Duodenal mucosa (tissue), 2 donors: ENCODE data around the gene WSCD1.

Source experiments
- H3K27ac ChIP-seq: one replicate; pipeline ENCODE4 v1.7.0; 2013; ENCODE audit warnings: low read depth, low read length
- H3K27me3 ChIP-seq, 2 donors: one replicate each; pipeline ENCODE4 v1.7.0; 2013; ENCODE audit warnings: low read length in 2 of 2, control low read depth in 1 of 2; ENCODE audit not compliant: insufficient read depth in 2 of 2, control insufficient read depth in 1 of 2
- H3K36me3 ChIP-seq, 2 donors: one replicate each; pipeline ENCODE4 v1.7.0; 2013; ENCODE audit warnings: low read length in 2 of 2, control low read depth in 1 of 2; ENCODE audit not compliant: insufficient read depth in 2 of 2, control insufficient read depth in 1 of 2
- H3K4me1 ChIP-seq, 2 donors: one replicate each; pipeline ENCODE4 v1.7.0; 2013; ENCODE audit warnings: low read length in 2 of 2, control low read depth in 1 of 2; ENCODE audit not compliant: insufficient read depth in 2 of 2, control insufficient read depth in 1 of 2
- H3K4me3 ChIP-seq, 2 donors: one replicate each; pipeline ENCODE4 v1.7.0; 2013; ENCODE audit warnings: low read length in 2 of 2, low read depth in 1 of 2
- H3K9ac ChIP-seq, 2 donors: one replicate each; pipeline ENCODE4 v1.7.0; 2013; ENCODE audit warnings: low read length in 2 of 2, low read depth in 1 of 2
- H3K9me3 ChIP-seq, 2 donors: one replicate each; pipeline ENCODE4 v1.7.0; 2013; ENCODE audit warnings: low read length in 2 of 2, control low read depth in 1 of 2; ENCODE audit not compliant: control insufficient read depth in 1 of 2

WSCD1 gene

DNA sequence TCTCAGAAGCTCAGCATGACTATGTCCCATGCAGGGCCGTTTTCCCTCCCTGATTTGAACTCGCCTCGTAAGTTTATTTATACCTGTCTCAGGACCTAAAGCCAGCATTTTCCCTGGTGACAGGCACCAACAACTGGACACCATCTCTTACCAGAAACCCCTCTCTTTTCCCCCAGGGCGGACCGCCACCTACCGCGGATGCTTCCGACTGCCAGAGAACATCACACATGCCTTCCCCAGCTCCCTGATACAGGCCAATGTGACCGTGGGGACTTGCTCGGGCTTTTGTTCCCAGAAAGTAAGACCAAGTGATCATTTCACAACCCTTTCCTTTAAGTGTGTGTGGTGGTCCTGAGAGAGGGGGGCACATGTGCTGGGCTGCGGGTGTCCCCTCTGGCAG is 24.7 kb downstream of the WSCD1 start:
- H3K9me3 ChIP-seq, result no peaks in the 10 kb centered on the region
- H3K9ac ChIP-seq, result no peak overlapping the region
- H3K4me3 ChIP-seq, result no peak overlapping the region
- no peak overlapping the region for H3K27ac ChIP-seq
- H3K27me3 ChIP-seq, result no peaks in the 10 kb centered on the region
- peaks cover 3 to 6% of the 10 kb centered on the region in 2 donors for H3K4me1 ChIP-seq
- H3K36me3 ChIP-seq, result peaks cover 0 to 3% of the 10 kb centered on the region in 2 donors

DNA sequence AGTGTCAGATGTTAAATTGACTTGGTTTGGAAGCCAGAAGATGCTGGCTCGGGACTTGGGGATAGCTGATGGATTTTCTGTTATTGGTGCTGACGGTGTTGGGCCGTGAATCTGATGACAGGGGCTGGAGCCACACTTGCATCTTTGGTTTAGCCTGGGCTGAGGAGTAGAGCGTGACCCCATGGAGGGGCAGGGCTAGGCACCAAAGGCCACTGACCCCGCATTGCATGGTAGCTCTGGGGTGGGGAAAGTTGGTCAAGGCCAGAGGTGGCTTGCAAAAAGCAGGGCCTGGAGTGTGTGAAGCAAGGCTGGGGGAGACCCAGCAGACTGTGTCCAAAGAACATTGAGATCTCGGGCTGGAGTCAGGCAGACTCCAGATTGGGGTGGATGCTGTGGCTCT is 25.3 kb downstream of the WSCD1 start:
- no peak overlapping the region for H3K4me3 ChIP-seq
- H3K9me3 ChIP-seq, result no peaks in the 10 kb centered on the region
- H3K36me3 ChIP-seq, result peaks cover 0 to 3% of the 10 kb centered on the region in 2 donors
- H3K4me1 ChIP-seq, result peaks cover 2 to 3% of the 10 kb centered on the region in 2 donors
- H3K9ac ChIP-seq, result no peak overlapping the region
- H3K27ac ChIP-seq, result no peak overlapping the region
- no peaks in the 10 kb centered on the region for H3K27me3 ChIP-seq

DNA sequence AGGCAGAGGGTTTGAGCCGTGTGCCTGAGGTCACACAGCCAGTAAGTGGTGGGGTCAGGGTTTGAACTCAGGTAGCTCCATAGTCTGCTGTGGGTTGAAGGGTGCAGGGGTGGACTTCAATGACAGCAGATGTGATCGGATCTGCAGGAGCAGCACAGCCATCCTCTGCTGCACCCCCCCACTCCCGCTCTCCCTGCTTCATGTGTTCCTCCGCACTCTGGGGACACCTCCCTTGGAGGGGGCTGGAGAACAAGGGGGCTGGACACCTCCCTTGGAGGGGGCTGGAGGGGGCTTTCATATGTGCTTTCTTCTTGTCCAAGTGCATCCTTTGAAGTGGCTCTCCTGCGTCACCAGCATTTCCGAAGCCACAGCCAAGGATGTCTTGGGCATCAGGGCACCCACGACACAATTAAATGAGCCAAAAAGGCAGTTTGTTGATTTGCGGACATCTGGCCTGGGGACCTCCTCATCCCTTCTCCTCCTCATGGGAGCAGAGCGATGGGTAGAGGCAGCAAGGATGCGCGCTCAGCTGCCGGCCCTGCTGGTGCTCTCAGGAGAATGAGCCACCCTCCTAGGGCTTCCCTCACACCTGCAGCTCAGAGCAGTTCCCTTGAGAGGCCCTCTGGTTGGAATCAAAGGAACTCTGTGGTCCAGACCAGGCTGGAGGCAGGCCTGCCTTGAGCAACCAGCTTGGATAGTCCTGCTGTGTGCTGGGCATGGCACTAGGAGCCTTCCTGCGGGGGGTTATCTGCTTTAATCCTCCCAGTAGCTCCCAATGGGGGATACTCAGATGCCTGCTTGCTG is 26.2 kb downstream of the WSCD1 start:
- H3K27ac ChIP-seq, result no peak overlapping the region
- no peak overlapping the region for H3K9ac ChIP-seq
- no peak overlapping the region for H3K4me3 ChIP-seq
- H3K36me3 ChIP-seq, result peaks cover 0 to 3% of the 10 kb centered on the region in 2 donors
- H3K9me3 ChIP-seq, result no peaks in the 10 kb centered on the region
- H3K27me3 ChIP-seq, result no peaks in the 10 kb centered on the region
- H3K4me1 ChIP-seq, result no peaks in the 10 kb centered on the region

DNA sequence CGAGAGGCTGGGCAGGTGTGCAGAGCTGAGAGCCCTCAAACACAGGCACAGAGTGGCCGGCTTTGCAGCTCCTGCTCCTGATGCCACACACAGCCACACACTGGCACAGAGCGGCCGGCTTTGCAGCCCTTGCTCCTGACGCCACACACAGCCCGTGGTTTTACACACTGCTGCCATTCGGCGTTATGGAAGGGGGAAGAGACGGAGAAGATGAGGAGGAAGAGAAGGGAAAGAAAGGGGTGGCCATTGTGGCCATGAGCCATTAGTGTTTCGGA is 26.8 kb downstream of the WSCD1 start:
- no peak overlapping the region for H3K4me3 ChIP-seq
- peaks cover 0 to 3% of the 10 kb centered on the region in 2 donors for H3K36me3 ChIP-seq
- no peak overlapping the region for H3K27ac ChIP-seq
- H3K4me1 ChIP-seq, result peaks cover 3% of the 10 kb centered on the region in 2 donors
- no peaks in the 10 kb centered on the region for H3K9me3 ChIP-seq
- H3K27me3 ChIP-seq, result no peaks in the 10 kb centered on the region
- H3K9ac ChIP-seq, result no peak overlapping the region

DNA sequence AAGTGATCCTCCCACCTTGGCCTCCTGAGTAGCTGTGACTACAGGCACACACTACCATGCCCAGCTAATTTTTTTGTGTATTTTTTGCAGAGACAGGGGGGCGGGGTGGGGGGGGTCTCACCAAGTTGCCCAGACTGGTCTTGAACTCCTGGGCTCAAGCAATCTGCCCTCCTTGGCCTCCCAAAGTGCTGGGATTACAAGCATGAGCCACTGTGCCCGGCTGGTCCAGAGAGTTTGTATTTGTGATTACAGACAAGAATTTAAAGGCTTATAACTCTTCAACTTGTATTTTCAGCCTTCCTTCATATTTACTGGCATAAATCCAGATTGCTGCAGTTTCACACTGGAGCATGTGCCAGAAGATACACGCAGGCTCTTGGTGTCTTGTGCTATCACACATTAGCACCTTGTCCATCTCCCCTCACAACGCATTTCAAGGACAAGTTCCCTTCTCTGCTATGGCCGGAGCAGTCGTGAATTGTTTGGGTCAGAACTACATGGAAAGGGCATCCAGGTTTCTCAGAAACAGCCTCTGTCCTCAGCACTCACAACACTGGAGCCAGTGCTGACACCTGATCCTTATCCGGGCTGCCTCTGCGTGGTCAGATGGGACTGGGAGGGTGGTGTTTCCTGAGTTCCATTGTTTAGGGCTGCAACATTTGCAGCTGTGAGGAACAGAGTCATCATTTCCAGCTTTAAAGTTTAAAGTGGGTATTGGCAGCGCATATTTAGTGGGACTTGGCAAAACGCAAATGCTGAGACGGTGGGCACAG is 28.1 kb downstream of the WSCD1 start:
- Histone ChIP-seq H3K4me3 (no peak overlapping the region), H3K27ac (no peak overlapping the region), H3K9ac (no peak overlapping the region), H3K4me1 (peaks cover 6 to 14% of the 10 kb centered on the region in 2 donors), H3K9me3 (no peaks in the 10 kb centered on the region), H3K27me3 (no peaks in the 10 kb centered on the region), H3K36me3 (peaks cover 0 to 3% of the 10 kb centered on the region in 2 donors)

DNA sequence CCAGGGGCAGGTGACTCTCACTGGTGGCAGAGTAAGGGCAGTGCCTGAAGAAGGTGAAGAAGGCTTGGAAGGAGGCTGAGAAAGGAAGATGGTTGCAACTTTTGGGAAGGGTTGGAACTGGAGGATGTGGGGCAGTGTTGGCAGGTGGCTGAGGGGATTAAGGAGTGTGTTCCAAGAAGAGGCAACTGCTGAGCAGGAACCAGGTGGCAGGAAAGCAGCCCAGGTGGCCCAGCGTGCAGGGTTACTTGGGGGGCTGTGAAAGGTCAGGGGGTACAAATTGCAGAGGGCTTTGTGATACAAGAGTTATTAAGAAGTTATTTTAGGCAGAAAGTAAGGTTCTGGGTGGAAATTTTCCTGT is 28.6 kb downstream of the WSCD1 start:
- no peak overlapping the region for H3K27ac ChIP-seq
- no peak overlapping the region for H3K4me3 ChIP-seq
- H3K36me3 ChIP-seq, result peaks cover 0 to 3% of the 10 kb centered on the region in 2 donors

DNA sequence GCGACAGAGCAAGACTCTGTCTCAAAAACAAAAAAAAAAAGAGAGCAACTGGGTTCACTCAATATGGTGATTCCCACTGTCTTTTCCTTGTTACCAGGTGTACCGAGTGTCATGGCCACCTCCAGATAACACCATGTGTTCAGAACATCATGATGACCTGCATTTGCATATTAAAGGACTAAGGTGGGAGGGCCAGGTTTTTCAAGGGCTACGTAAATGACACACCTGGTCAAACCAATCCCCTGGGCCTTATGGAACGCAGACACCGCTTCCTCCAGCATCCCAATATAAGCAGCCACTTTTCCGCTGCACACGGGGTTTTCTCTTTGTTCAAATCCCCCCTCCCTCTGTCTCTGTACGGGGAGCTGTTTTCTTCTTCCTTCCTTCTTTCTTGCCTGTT is 29.3 kb downstream of the WSCD1 start:
- no peaks in the 10 kb centered on the region for H3K27me3 ChIP-seq
- peaks cover 6 to 20% of the 10 kb centered on the region in 2 donors for H3K4me1 ChIP-seq
- H3K36me3 ChIP-seq, result peaks cover 0 to 3% of the 10 kb centered on the region in 2 donors
- no peak overlapping the region for H3K9ac ChIP-seq
- no peak overlapping the region for H3K27ac ChIP-seq
- H3K9me3 ChIP-seq, result no peaks in the 10 kb centered on the region
- H3K4me3 ChIP-seq, result no peak overlapping the region

More for the DNA sequence above, 28.6 kb downstream of the WSCD1 start:
- Histone ChIP-seq H3K9ac (no peak overlapping the region), H3K9me3 (no peaks in the 10 kb centered on the region), H3K27me3 (no peaks in the 10 kb centered on the region), H3K4me1 (peaks cover 6 to 18% of the 10 kb centered on the region in 2 donors)

DNA sequence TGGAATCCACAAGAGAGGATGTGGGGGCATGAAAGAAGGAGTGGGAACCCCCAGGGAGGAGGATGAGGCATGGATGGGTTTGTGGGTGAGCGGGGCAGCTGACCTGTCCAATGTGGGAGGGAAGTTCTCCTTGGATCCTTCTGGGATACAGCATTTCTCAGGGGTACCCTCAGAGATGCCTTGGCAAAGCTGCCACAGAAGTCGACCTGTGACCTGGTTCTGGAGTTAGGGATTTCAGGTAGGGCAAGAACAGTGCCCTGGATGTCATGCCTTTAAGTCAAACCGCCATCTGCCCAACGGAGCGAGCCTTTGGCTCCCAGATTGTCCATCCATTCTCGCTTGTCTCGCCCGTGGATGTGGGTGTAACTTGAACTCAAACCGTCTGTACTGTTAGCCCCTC is 30.0 kb downstream of the WSCD1 start:
- Histone ChIP-seq H3K4me1 (peaks cover 6 to 24% of the 10 kb centered on the region in 2 donors), H3K9ac (no peak overlapping the region), H3K27me3 (no peaks in the 10 kb centered on the region), H3K9me3 (no peaks in the 10 kb centered on the region), H3K4me3 (no peak overlapping the region), H3K36me3 (peaks cover 0 to 3% of the 10 kb centered on the region in 2 donors), H3K27ac (no peak overlapping the region)

DNA sequence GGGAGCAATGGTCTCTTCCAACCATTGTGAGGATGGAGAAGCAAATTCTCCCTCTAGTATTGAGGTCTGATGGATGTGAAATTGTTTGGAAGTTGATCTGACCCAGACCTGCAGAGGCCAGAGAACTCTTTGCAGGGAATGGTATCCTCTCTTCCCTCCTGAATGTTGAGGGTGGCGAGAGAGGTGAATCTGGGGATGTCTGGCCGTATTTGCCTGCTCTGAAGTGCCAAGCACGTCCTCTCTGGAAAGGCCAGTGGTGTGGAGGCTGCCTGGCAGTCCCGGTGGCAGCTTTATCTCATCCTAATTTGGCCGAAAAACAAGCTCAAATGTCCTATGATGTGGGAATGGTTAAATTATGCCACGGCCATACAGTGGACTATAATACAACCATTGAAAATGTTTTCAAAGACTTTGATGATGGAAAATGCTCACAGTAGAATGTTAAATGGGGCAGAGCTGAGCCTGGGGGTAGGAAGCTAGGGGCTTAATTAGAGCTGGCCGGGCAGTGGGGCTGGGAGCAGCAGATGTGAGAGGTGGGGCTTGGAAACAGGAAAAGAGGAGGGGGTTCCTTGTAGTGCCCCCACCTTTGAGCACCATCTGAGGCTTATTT is 30.8 kb downstream of the WSCD1 start:
- peaks cover 6 to 26% of the 10 kb centered on the region in 2 donors for H3K4me1 ChIP-seq
- no peak overlapping the region for H3K4me3 ChIP-seq
- no peaks in the 10 kb centered on the region for H3K9me3 ChIP-seq
- H3K36me3 ChIP-seq, result peaks cover 0 to 3% of the 10 kb centered on the region in 2 donors
- no peak overlapping the region for H3K9ac ChIP-seq
- H3K27me3 ChIP-seq, result no peaks in the 10 kb centered on the region
- H3K27ac ChIP-seq, result no peak overlapping the region

DNA sequence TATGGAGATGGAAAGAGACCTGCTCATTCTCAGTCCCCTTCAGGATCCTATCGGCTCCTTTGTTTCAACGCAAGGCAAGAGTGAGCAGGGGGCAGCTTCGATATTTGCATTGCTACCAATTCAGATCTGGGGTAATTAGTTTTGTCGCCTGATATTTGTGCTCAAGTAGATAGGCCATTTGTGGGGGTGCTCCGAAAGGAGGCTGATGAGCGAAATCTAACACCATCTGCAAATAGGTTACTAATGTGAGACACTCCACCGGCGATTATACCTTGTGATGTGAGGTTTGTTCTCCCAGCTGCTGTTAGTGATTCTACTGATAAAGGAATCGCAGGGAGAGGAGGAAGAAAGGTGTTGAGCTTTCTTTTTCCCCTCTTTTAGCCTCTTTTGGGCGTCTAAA is 31.5 kb downstream of the WSCD1 start:
- Histone ChIP-seq H3K4me1 (peaks cover 6 to 26% of the 10 kb centered on the region in 2 donors), H3K27ac (no peak overlapping the region), H3K9me3 (no peaks in the 10 kb centered on the region), H3K36me3 (peaks cover 0 to 3% of the 10 kb centered on the region in 2 donors), H3K4me3 (no peak overlapping the region), H3K9ac (no peak overlapping the region), H3K27me3 (no peaks in the 10 kb centered on the region)
